HCT116 (cell line): Measurements from ENCODE around the gene WBP1.

Source experiments
- ATF3 ChIP-seq: IDR thresholded peaks from 2 replicates; pipeline ENCODE4 v1.6.1; 2012
- TF ChIP-seq, protein P1 (sequence below), 3 experiments: fragments of 200-600 bp in 1 of 3; sonication (generic) in 1 of 3; IDR thresholded peaks in 2 of 3; conservative IDR thresholded peaks in 1 of 3; 2 replicates each; pipeline ENCODE4 v1.5.1; 2012 to 2017; ENCODE audit warnings: low read depth in 2 of 3, low read length in 2 of 3, antibody characterized with exemption in 1 of 3, borderline replicate concordance in 1 of 3, control low read depth in 1 of 3, mild to moderate bottlenecking in 1 of 3, mixed read lengths in 1 of 3, mixed run types in 1 of 3, moderate library complexity in 1 of 3; ENCODE audit not compliant: insufficient read depth in 1 of 3

- TF ChIP-seq ATF3, result no peak
- TF ChIP-seq, protein P1, sequence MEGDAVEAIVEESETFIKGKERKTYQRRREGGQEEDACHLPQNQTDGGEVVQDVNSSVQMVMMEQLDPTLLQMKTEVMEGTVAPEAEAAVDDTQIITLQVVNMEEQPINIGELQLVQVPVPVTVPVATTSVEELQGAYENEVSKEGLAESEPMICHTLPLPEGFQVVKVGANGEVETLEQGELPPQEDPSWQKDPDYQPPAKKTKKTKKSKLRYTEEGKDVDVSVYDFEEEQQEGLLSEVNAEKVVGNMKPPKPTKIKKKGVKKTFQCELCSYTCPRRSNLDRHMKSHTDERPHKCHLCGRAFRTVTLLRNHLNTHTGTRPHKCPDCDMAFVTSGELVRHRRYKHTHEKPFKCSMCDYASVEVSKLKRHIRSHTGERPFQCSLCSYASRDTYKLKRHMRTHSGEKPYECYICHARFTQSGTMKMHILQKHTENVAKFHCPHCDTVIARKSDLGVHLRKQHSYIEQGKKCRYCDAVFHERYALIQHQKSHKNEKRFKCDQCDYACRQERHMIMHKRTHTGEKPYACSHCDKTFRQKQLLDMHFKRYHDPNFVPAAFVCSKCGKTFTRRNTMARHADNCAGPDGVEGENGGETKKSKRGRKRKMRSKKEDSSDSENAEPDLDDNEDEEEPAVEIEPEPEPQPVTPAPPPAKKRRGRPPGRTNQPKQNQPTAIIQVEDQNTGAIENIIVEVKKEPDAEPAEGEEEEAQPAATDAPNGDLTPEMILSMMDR (IDR thresholded peaks at IDR 0.05 in 2 of 3, conservative IDR thresholded peaks at IDR 0.05 in 1 of 3; ENCODE audit: borderline replicate concordance in 1 of 3, insufficient read depth in 1 of 3, low read depth in 2 of 3, low read length in 2 of 3), result no peak
Measured at GRCh38 chr2:74495440-74495839, 37.2 kb downstream of the WBP1 start.
